ENCODE data around the gene ITIH5. TPM values are rescaled to one million over a fixed set of nuclear protein-coding genes. Genes with fewer than 3 reads are reported as not detected.

Gene ITIH5
- total and polyA plus RNA-seq, 2 of the 13 experiments (the other 11 are each of a cell fraction or from before 2014, with no cell fraction given) = 4.7 to 8.9 TPM

DNA sequence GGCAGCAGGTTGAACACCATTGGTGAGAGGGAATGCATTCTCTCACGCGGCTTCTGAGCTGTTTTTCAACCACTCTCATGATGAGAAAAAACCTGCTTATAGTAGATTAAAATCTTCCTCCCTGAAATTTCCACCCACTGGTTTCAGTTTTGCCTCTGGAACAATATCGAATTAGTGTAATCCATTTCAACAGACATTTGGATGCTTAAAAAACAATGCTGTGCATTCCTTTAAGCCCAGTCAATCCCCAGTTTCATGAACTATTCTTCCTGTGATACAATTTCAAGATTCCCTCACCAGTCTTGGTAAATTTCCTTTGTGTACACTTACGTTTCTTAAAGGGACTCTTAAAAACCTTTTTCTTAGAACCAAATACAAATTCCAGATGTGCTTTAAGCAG is 89.6 kb downstream of the ITIH5 start:
- no peak overlapping the region for H2AFZ ChIP-seq (ENCODE audit: low read length)
- CTCF ChIA-PET (ENCODE audit: low intra/inter-chr PET ratio, low total read pairs) = no interaction called here

DNA sequence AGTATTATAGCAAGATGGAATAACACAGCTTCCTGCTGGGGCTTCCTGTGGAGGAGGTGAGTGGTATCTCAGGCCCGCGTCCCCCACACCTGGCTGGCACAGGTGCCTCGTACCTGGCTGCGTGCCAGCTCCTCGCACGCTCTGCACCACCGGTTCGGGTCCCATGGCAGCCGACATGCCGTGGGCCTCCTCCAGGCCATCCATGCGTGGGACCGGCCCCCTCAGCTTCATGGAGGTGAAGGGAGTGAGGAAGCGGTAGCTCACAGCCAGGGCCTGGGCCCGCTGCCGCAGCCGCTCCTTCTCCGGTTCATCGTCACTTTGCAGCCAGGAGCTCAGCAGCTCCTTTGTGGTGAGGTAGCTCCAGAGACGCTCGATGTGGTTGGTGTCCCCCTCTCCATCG is 90.4 kb downstream of the ITIH5 start:
- in situ Hi-C loops (cut with HindIII; ENCODE audit: extremely low pct_ligation_motif_present, low pct_unique_long_range_greater_than_20kb) = no loop called here
- DNase-seq (ENCODE audit: low spot score) = no peak
- H3K27me3 ChIP-seq (ENCODE audit: control insufficient read depth in 1 of 2, insufficient read depth in 2 of 2, low read length in 2 of 2) = no peaks in the 10 kb centered on the region
- H3K27ac ChIP-seq (ENCODE audit: extremely low read length, insufficient read depth, low read length) = no peak overlapping the region
- no TSS peak for BruUV-seq (replicated peaks)
- 93% methylated on average over 7 of the region's 21 CpGs for WGBS (ENCODE audit: low lambda C conversion rate)
- H2AFZ ChIP-seq (ENCODE audit: low read length) = no peak overlapping the region
- H3K36me3 ChIP-seq (replicated peaks in 1 of 2; ENCODE audit: control insufficient read depth in 1 of 2, insufficient read depth in 2 of 2, low read length in 2 of 2) = no peaks in the 10 kb centered on the region
- POLR2A ChIA-PET = no interaction called here
- no peak overlapping the region for H3K9ac ChIP-seq (ENCODE audit: insufficient read depth, low read depth, low read length)
- no peak for TF ChIP-seq GTF3A (CRISPR knock-in tag; conservative IDR thresholded peaks at IDR 0.05)
- no peak for TF ChIP-seq NAIF1 (CRISPR knock-in tag; IDR thresholded peaks at IDR 0.05; ENCODE audit: borderline replicate concordance)
- TF ChIP-seq ZBTB7B (CRISPR knock-in tag; IDR thresholded peaks at IDR 0.05) = no peak
- TF ChIP-seq, protein P1, sequence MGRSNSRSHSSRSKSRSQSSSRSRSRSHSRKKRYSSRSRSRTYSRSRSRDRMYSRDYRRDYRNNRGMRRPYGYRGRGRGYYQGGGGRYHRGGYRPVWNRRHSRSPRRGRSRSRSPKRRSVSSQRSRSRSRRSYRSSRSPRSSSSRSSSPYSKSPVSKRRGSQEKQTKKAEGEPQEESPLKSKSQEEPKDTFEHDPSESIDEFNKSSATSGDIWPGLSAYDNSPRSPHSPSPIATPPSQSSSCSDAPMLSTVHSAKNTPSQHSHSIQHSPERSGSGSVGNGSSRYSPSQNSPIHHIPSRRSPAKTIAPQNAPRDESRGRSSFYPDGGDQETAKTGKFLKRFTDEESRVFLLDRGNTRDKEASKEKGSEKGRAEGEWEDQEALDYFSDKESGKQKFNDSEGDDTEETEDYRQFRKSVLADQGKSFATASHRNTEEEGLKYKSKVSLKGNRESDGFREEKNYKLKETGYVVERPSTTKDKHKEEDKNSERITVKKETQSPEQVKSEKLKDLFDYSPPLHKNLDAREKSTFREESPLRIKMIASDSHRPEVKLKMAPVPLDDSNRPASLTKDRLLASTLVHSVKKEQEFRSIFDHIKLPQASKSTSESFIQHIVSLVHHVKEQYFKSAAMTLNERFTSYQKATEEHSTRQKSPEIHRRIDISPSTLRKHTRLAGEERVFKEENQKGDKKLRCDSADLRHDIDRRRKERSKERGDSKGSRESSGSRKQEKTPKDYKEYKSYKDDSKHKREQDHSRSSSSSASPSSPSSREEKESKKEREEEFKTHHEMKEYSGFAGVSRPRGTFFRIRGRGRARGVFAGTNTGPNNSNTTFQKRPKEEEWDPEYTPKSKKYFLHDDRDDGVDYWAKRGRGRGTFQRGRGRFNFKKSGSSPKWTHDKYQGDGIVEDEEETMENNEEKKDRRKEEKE (IDR thresholded peaks at IDR 0.05) = no peak
- TF ChIP-seq MZF1 (CRISPR knock-in tag; IDR thresholded peaks at IDR 0.05; ENCODE audit: borderline replicate concordance) = no peak
- ATAC-seq = no peak
- CTCF ChIA-PET (ENCODE audit: low intra/inter-chr PET ratio, low total read pairs) = no interaction called here
- H3K79me2 ChIP-seq (ENCODE audit: insufficient read depth, low read length) = no peaks in the 10 kb centered on the region
- H3K4me3 ChIP-seq (replicated peaks in 1 of 3; ENCODE audit: insufficient read depth in 1 of 3, low read depth in 2 of 3, low read length in 3 of 3) = no peak overlapping the region
- FAIRE-seq = no peak
- no peaks in the 10 kb centered on the region for H3K9me3 ChIP-seq (ENCODE audit: low read length)
- H3K4me1 ChIP-seq (ENCODE audit: insufficient read depth, low read length) = no peaks in the 10 kb centered on the region
- intact Hi-C loops (cut with micrococcal nuclease; ENCODE audit: unreplicated experiment) = no loop called here
- no peak overlapping the region for H3K4me2 ChIP-seq (ENCODE audit: low read depth, low read length)
- H4K20me1 ChIP-seq (ENCODE audit: insufficient read depth, low read length) = no peaks in the 10 kb centered on the region

More for the DNA sequence above, 89.6 kb downstream of the ITIH5 start:
- no peak overlapping the region for H3K4me2 ChIP-seq (ENCODE audit: low read depth, low read length)
- intact Hi-C loops (cut with micrococcal nuclease; ENCODE audit: unreplicated experiment) (no loop called here), in situ Hi-C loops (cut with HindIII; ENCODE audit: extremely low pct_ligation_motif_present, low pct_unique_long_range_greater_than_20kb) (no loop called here)
- no peak for TF ChIP-seq JUN (CRISPR knock-in tag; IDR thresholded peaks at IDR 0.05)
- no peak for TF ChIP-seq XBP1 (CRISPR knock-in tag; IDR thresholded peaks at IDR 0.05)
- no peak for TF ChIP-seq MTA3 (CRISPR knock-in tag; IDR thresholded peaks at IDR 0.05)
- no peak for TF ChIP-seq ZNF234 (CRISPR knock-in tag; conservative IDR thresholded peaks at IDR 0.05)
- no peak for TF ChIP-seq ZNF839 (CRISPR knock-in tag; IDR thresholded peaks at IDR 0.05; ENCODE audit: borderline replicate concordance)
- TF ChIP-seq MAZ (IDR thresholded peaks at IDR 0.05; ENCODE audit: borderline replicate concordance, low read depth, low read length) = no peak
- TF ChIP-seq MAZ (CRISPR knock-in tag; IDR thresholded peaks at IDR 0.05; ENCODE audit: low read depth) = no peak
- no peak for TF ChIP-seq RFX1 (IDR thresholded peaks at IDR 0.05)
- no peak for TF ChIP-seq ARID2 (CRISPR knock-in tag; IDR thresholded peaks at IDR 0.05; ENCODE audit: borderline replicate concordance)
- no peak for TF ChIP-seq HNRNPLL (IDR thresholded peaks at IDR 0.05; ENCODE audit: low read depth, low read length, poor library complexity, severe bottlenecking)
- no peaks in the 10 kb centered on the region for H3K4me1 ChIP-seq (ENCODE audit: insufficient read depth, low read length)
- WGBS (ENCODE audit: low lambda C conversion rate) = 87% methylated on average over 4 of the region's 4 CpGs
- no peak overlapping the region for H3K9ac ChIP-seq (ENCODE audit: insufficient read depth, low read depth, low read length)
- H3K27ac ChIP-seq (ENCODE audit: extremely low read length, insufficient read depth, low read length) = no peak overlapping the region
- no TSS peak for BruUV-seq (replicated peaks)
- H4K20me1 ChIP-seq (ENCODE audit: insufficient read depth, low read length) = no peaks in the 10 kb centered on the region
- H3K79me2 ChIP-seq (ENCODE audit: insufficient read depth, low read length) = no peaks in the 10 kb centered on the region
- DNase-seq (ENCODE audit: low spot score) (no peak), FAIRE-seq (no peak), ATAC-seq (no peak)
- H3K9me3 ChIP-seq (ENCODE audit: low read length) = no peaks in the 10 kb centered on the region
- H3K27me3 ChIP-seq (ENCODE audit: control insufficient read depth in 1 of 2, insufficient read depth in 2 of 2, low read length in 2 of 2) = no peaks in the 10 kb centered on the region
- POLR2A ChIA-PET = no interaction called here
- H3K4me3 ChIP-seq (replicated peaks in 1 of 3; ENCODE audit: insufficient read depth in 1 of 3, low read depth in 2 of 3, low read length in 3 of 3) = no peak overlapping the region
- no peaks in the 10 kb centered on the region for H3K36me3 ChIP-seq (replicated peaks in 1 of 2; ENCODE audit: control insufficient read depth in 1 of 2, insufficient read depth in 2 of 2, low read length in 2 of 2)
